NCI-H774 (cell line): Measurements from ENCODE around the gene ZBTB9.

Experiments used
- DNase-seq: peaks from one replicate; lab custom pipeline; 2025; lab: John Stamatoyannopoulos, UW

Gene ZBTB9

GRCh38 chr6:33433544-33434191, 20.7 kb upstream of the ZBTB9 start:
- no peak for DNase-seq

GRCh38 chr6:33434961-33435360, 19.4 kb upstream of the ZBTB9 start:
- no peak for DNase-seq

- DNase-seq, result no peak
Observed at GRCh38 chr6:33437666-33438065, 16.7 kb upstream of the ZBTB9 start.

- no peak for DNase-seq
Observed at GRCh38 chr6:33438978-33439594, 15.3 kb upstream of the ZBTB9 start.

- DNase-seq, result no peak
Observed at GRCh38 chr6:33439956-33440648, 14.3 kb upstream of the ZBTB9 start.

GRCh38 chr6:33440649-33441309, 13.6 kb upstream of the ZBTB9 start:
- DNase-seq, result no peak

- DNase-seq, result no peak
Observed at GRCh38 chr6:33441457-33441856, 12.9 kb upstream of the ZBTB9 start.

- no peak for DNase-seq
Observed at GRCh38 chr6:33442283-33442682, 12.1 kb upstream of the ZBTB9 start.

- no peak for DNase-seq
Observed at GRCh38 chr6:33443025-33443424, 11.4 kb upstream of the ZBTB9 start.

GRCh38 chr6:33443619-33444504, 10.5 kb upstream of the ZBTB9 start:
- DNase-seq, result no peak

- DNase-seq, result no peak
Observed at GRCh38 chr6:33445119-33445603, 9.2 kb upstream of the ZBTB9 start.

GRCh38 chr6:33446356-33446755, 8.0 kb upstream of the ZBTB9 start:
- no peak for DNase-seq

GRCh38 chr6:33450434-33450833, 3.9 kb upstream of the ZBTB9 start:
- DNase-seq, result no peak

- no peak for DNase-seq
Observed at GRCh38 chr6:33451606-33452005, 2.8 kb upstream of the ZBTB9 start.

- no peak for DNase-seq
Observed at GRCh38 chr6:33452496-33452895, 1.9 kb upstream of the ZBTB9 start.

GRCh38 chr6:33453393-33454008, 875 bp upstream of the ZBTB9 start:
- no peak for DNase-seq

GRCh38 chr6:33455051-33455450, 675 bp downstream of the ZBTB9 start:
- no peak for DNase-seq

- no peak for DNase-seq
Observed at GRCh38 chr6:33456156-33456555, 1.8 kb downstream of the ZBTB9 start.

- DNase-seq, result no peak
Observed at GRCh38 chr6:33458676-33459075, 4.3 kb downstream of the ZBTB9 start.

- DNase-seq, result no peak
Observed at GRCh38 chr6:33459226-33459625, 4.8 kb downstream of the ZBTB9 start.

GRCh38 chr6:33466075-33466735, 11.8 kb downstream of the ZBTB9 start:
- no peak for DNase-seq
